Hematopoietic multipotent progenitor cell treated with erythropoietin and hydrocortisone succinate and interleukin-3 and kit ligand, for 6 days (in vitro differentiated cells): ENCODE data around the gene KRTAP10-2.

Source experiments
- DNase-seq: peaks from one replicate; pipeline ENCODE4 v3.0.0-alpha.2; 2015

KRTAP10-2 gene

GRCh38 chr21:44524414-44525371 is 26.6 kb downstream of the KRTAP10-2 start:
- no peak for DNase-seq

GRCh38 chr21:44523567-44524413 is 27.5 kb downstream of the KRTAP10-2 start:
- no peak for DNase-seq

GRCh38 chr21:44522753-44523204 is 28.5 kb downstream of the KRTAP10-2 start:
- DNase-seq: no peak

- no peak for DNase-seq
These were observed 29.2 kb downstream of the KRTAP10-2 start for GRCh38 chr21:44521928-44522752.

- no peak for DNase-seq
These were observed 29.9 kb downstream of the KRTAP10-2 start for GRCh38 chr21:44521301-44521927.

GRCh38 chr21:44520326-44521300 is 30.7 kb downstream of the KRTAP10-2 start:
- no peak for DNase-seq

GRCh38 chr21:44519346-44520325 is 31.7 kb downstream of the KRTAP10-2 start:
- no peak for DNase-seq

- no peak for DNase-seq
These were observed 32.6 kb downstream of the KRTAP10-2 start for GRCh38 chr21:44518686-44519085.

- DNase-seq: peak; percentile 10
These were observed 34.0 kb downstream of the KRTAP10-2 start for GRCh38 chr21:44517175-44517899.

- DNase-seq: no peak
These were observed 34.5 kb downstream of the KRTAP10-2 start for GRCh38 chr21:44516828-44517174.

GRCh38 chr21:44516342-44516741 is 35.0 kb downstream of the KRTAP10-2 start:
- no peak for DNase-seq

- no peak for DNase-seq
These were observed 35.7 kb downstream of the KRTAP10-2 start for GRCh38 chr21:44515359-44516165.

- DNase-seq: no peak
These were observed 36.5 kb downstream of the KRTAP10-2 start for GRCh38 chr21:44514746-44515358.

GRCh38 chr21:44514218-44514520 is 37.1 kb downstream of the KRTAP10-2 start:
- DNase-seq: no peak

GRCh38 chr21:44513389-44514217 is 37.7 kb downstream of the KRTAP10-2 start:
- no peak for DNase-seq

- no peak for DNase-seq
These were observed 38.6 kb downstream of the KRTAP10-2 start for GRCh38 chr21:44512496-44513388.
